ENCODE results near the gene NTSR2. TPM values are rescaled to one million over a fixed set of nuclear protein-coding genes. Genes with fewer than 3 reads are reported as not detected.

The NTSR2 gene
- total and polyA plus RNA-seq, 2 donors (not counting 3 experiments of a cell fraction or from before 2014, with no cell fraction given) = not detected

- intact Hi-C loops (cut with micrococcal nuclease) (no loop called here), dilution Hi-C loops (cut with MboI; ENCODE audit: extremely low pct_ligation_motif_present, low sequenced_read_pairs) (no loop called here)
- DNase-seq (ENCODE audit: low read depth, low spot score) (no peak), FAIRE-seq (no peak)
- Histone ChIP-seq H3K4me2 (ENCODE audit: insufficient read depth, low read length) (no peak overlapping the region), H3K4me1 (ENCODE audit: control insufficient read depth, extremely low read depth, insufficient read depth, low read length) (no peaks in the 10 kb centered on the region), H2AFZ (ENCODE audit: low read depth, low read length) (no peak overlapping the region), H3K79me2 (ENCODE audit: control insufficient read depth, insufficient read depth, low read length) (no peaks in the 10 kb centered on the region), H3K27me3 (ENCODE audit: control insufficient read depth in 2 of 2, insufficient read depth in 2 of 2, low read length in 2 of 2) (no peaks in the 10 kb centered on the region), H3K9me3 (replicated peaks; ENCODE audit: control insufficient read depth, insufficient read depth, low read length) (no peaks in the 10 kb centered on the region), H3K27ac (ENCODE audit: insufficient read depth, low read depth, low read length) (no peak overlapping the region), H3K4me3 (replicated peaks in 1 of 3; ENCODE audit: insufficient read depth in 1 of 3, low read depth in 1 of 3, low read length in 3 of 3) (no peak overlapping the region), H4K20me1 (replicated peaks; ENCODE audit: control insufficient read depth, extremely low read depth, insufficient read depth, low read length) (no peaks in the 10 kb centered on the region), H3K36me3 (ENCODE audit: control insufficient read depth in 2 of 2, extremely low read depth in 1 of 2, insufficient read depth in 2 of 2, low read length in 2 of 2) (no peaks in the 10 kb centered on the region), H3K9ac (replicated peaks; ENCODE audit: extremely low read depth, insufficient read depth, low read length) (no peak overlapping the region), H3K9me1 (replicated peaks; ENCODE audit: control insufficient read depth, extremely low read depth, insufficient read depth, low read length) (no peaks in the 10 kb centered on the region)
- POLR2A ChIA-PET = no interaction called here
- TF ChIP-seq GATA2 (IDR thresholded peaks at IDR 0.05; ENCODE audit: insufficient read depth, insufficient read length, low read depth, low read length) (no peak), EZH2 (IDR thresholded peaks at IDR 0.05; ENCODE audit: borderline replicate concordance, low read depth, low read length, severe bottlenecking) (no peak), JUN (IDR thresholded peaks at IDR 0.05; ENCODE audit: borderline replicate concordance, insufficient read depth, insufficient read length, low read depth) (no peak), CTCF (IDR thresholded peaks at IDR 0.05; ENCODE audit: extremely low read depth in 1 of 2, insufficient read depth in 1 of 2, low read depth in 1 of 2, low read length in 2 of 2) (no peak), MAX (IDR thresholded peaks at IDR 0.05; ENCODE audit: insufficient read depth, insufficient read length) (no peak), MYC (IDR thresholded peaks at IDR 0.05; ENCODE audit: low read depth, low read length) (no peak), POLR2A (IDR thresholded peaks at IDR 0.05; ENCODE audit: low read depth, low read length) (no peak), POLR2AphosphoS5 (IDR thresholded peaks at IDR 0.05; ENCODE audit: insufficient read depth, low read depth, low read length) (no peak), FOS (IDR thresholded peaks at IDR 0.05; ENCODE audit: borderline replicate concordance, insufficient read depth, low read length) (no peak)
- CTCF ChIA-PET = interaction anchor here (1.1 to 3.1 kb wide), 2 partner anchors 11 to 16 kb away, joined by 6 to 9 read pairs; no protein-coding TSS in a partner anchor
- BruUV-seq (replicated peaks) = no TSS peak
Measured at GRCh38 chr2:11703700-11704099, 33.7 kb upstream of the NTSR2 start.
